GOT3 (cell line): ENCODE data around the gene SERINC3.
"Not testable (repeated sequence)": the region's sequence is repeated elsewhere in the genome, so short reads cannot be mapped to it uniquely, and the experiment has no call there.

ENCODE experiments used
- DNase-seq: peaks from one replicate; lab custom pipeline; 2025; ENCODE audit warnings: mixed read lengths; lab: John Stamatoyannopoulos, UW

The SERINC3 gene

GRCh38 chr20:44521484-44522481 is at the start of gene SERINC3:
SERINC3 (minus strand) TSS chr20:44522070; CDS start chr20:44521951, 119 bp downstream.
- DNase-seq = peak; percentile 92

GRCh38 chr20:44571362-44571988 is 49.6 kb upstream of the SERINC3 start:
- no peak for DNase-seq

GRCh38 chr20:44570367-44570766 is 48.5 kb upstream of the SERINC3 start:
- DNase-seq = no peak

GRCh38 chr20:44566811-44567210 is 44.9 kb upstream of the SERINC3 start:
- DNase-seq = no peak

GRCh38 chr20:44566018-44566417 is 44.1 kb upstream of the SERINC3 start:
- no peak for DNase-seq

GRCh38 chr20:44561876-44562275 is 40.0 kb upstream of the SERINC3 start:
- DNase-seq = no peak

GRCh38 chr20:44560818-44561217 is 38.9 kb upstream of the SERINC3 start:
- DNase-seq = not testable (repeated sequence)

- DNase-seq = no peak
Measured at GRCh38 chr20:44560229-44560628, 38.4 kb upstream of the SERINC3 start.

- no peak for DNase-seq
Measured at GRCh38 chr20:44559302-44559701, 37.4 kb upstream of the SERINC3 start.

GRCh38 chr20:44552950-44553908 is 31.4 kb upstream of the SERINC3 start:
- DNase-seq = no peak

GRCh38 chr20:44552568-44552949 is 30.7 kb upstream of the SERINC3 start:
- no peak for DNase-seq

- no peak for DNase-seq
Measured at GRCh38 chr20:44552050-44552449, 30.2 kb upstream of the SERINC3 start.

GRCh38 chr20:44549123-44549522 is 27.3 kb upstream of the SERINC3 start:
- no peak for DNase-seq

GRCh38 chr20:44547419-44547818 is 25.5 kb upstream of the SERINC3 start:
- DNase-seq = no peak

GRCh38 chr20:44544263-44544662 is 22.4 kb upstream of the SERINC3 start:
- DNase-seq = no peak

GRCh38 chr20:44543358-44543757 is 21.5 kb upstream of the SERINC3 start:
- DNase-seq = no peak

GRCh38 chr20:44542890-44543289 is 21.0 kb upstream of the SERINC3 start:
- no peak for DNase-seq

GRCh38 chr20:44541992-44542391 is 20.1 kb upstream of the SERINC3 start:
- DNase-seq = no peak

GRCh38 chr20:44540834-44541233 is 19.0 kb upstream of the SERINC3 start:
- DNase-seq = no peak

- DNase-seq = no peak
Measured at GRCh38 chr20:44537993-44538392, 16.1 kb upstream of the SERINC3 start.

GRCh38 chr20:44536175-44536574 is 14.3 kb upstream of the SERINC3 start:
- DNase-seq = no peak

GRCh38 chr20:44533928-44534327 is 12.1 kb upstream of the SERINC3 start:
- no peak for DNase-seq
